Measurements from ENCODE around the gene CRKL.
"Not testable (repeated sequence)": the region's sequence is repeated elsewhere in the genome, so short reads cannot be mapped to it uniquely, and the experiment has no call there.

CRKL gene

GRCh38 chr22:20937794-20938671 is 20.8 kb downstream of the CRKL start:
- TF ChIP-seq, protein P1, sequence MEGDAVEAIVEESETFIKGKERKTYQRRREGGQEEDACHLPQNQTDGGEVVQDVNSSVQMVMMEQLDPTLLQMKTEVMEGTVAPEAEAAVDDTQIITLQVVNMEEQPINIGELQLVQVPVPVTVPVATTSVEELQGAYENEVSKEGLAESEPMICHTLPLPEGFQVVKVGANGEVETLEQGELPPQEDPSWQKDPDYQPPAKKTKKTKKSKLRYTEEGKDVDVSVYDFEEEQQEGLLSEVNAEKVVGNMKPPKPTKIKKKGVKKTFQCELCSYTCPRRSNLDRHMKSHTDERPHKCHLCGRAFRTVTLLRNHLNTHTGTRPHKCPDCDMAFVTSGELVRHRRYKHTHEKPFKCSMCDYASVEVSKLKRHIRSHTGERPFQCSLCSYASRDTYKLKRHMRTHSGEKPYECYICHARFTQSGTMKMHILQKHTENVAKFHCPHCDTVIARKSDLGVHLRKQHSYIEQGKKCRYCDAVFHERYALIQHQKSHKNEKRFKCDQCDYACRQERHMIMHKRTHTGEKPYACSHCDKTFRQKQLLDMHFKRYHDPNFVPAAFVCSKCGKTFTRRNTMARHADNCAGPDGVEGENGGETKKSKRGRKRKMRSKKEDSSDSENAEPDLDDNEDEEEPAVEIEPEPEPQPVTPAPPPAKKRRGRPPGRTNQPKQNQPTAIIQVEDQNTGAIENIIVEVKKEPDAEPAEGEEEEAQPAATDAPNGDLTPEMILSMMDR (IDR thresholded peaks at IDR 0.05; ENCODE audit: low read depth, low read length, poor library complexity, severe bottlenecking), result no peak
- TF ChIP-seq EZH2phosphoT487 (IDR thresholded peaks at IDR 0.05; ENCODE audit: borderline replicate concordance, low read length), result no peak
- no peak overlapping the region for H3K4me3 ChIP-seq (ENCODE audit: low read length)
- H4K20me1 ChIP-seq (ENCODE audit: control insufficient read depth, insufficient read depth, low read depth, low read length), result peaks cover 47% of the 10 kb centered on the region
- H3K4me2 ChIP-seq (ENCODE audit: low read length), result 0 out of 2 replicates have a peak overlapping the region, but pooled peaks have one; percentile 6
- H3K4me1 ChIP-seq (ENCODE audit: control insufficient read depth, low read length), result peaks cover 29% of the 10 kb centered on the region
- H3K27me3 ChIP-seq (ENCODE audit: control insufficient read depth, low read length), result no peaks in the 10 kb centered on the region
- 0 out of 2 replicates have a peak, but pooled peaks cover 7% of the 10 kb centered on the region for H3F3A ChIP-seq (ENCODE audit: control insufficient read depth, insufficient read depth)
- H3K9me2 ChIP-seq (replicated peaks; ENCODE audit: control insufficient read depth, low read length), result no peaks in the 10 kb centered on the region
- no peaks in the 10 kb centered on the region for H3K9me3 ChIP-seq (ENCODE audit: control insufficient read depth, insufficient read depth, low read length)
- peaks cover 99% of the 10 kb centered on the region for H3K79me2 ChIP-seq (ENCODE audit: control insufficient read depth, low read length)
- H3K27ac ChIP-seq (ENCODE audit: low read depth, low read length), result no peak overlapping the region
- H3K36me3 ChIP-seq (ENCODE audit: control insufficient read depth, low read length), result peaks cover 70% of the 10 kb centered on the region

DNA sequence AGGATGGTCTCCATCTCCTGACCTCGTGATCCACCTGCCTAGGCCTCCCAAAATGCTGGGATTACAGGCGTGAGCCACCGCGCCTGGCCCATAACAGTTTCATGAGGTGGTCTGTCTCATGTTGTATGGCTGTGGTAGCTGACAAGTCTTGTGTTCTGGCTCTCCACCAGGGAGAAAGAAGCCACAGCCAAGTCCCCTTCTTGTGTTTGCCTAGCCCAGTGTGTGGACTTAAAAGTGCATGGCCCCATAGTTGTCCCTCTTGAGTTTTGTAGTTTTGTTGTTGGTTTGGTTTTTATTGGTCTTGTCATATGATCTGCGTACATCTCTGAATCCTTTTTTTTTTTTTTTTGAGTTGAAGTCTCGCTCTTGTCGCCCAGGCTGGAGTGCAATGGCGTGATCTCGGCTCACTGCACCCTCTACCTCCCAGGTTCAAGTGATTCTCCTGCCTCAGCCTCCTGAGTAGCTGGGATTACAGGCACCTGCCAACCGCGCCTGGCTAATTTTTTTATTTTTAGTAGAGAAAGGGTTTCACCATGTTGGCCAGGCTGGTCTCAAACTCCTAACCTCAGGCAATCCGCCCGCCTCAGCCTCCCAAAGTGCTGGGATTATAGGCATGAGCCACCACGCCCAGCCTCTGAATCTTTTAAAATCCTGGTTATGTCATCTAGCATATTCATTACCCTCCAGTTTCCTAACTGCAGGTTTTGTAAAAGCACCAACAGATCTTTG is 22.4 kb downstream of the CRKL start:
- Histone ChIP-seq H3K36me3 (ENCODE audit: control insufficient read depth, low read length) (peaks cover 67% of the 10 kb centered on the region), H3K79me2 (ENCODE audit: control insufficient read depth, low read length) (peaks cover 99% of the 10 kb centered on the region), H3K4me1 (ENCODE audit: control insufficient read depth, low read length) (peaks cover 29% of the 10 kb centered on the region), H4K20me1 (ENCODE audit: control insufficient read depth, insufficient read depth, low read depth, low read length) (peaks cover 50% of the 10 kb centered on the region)
- H3K4me3 ChIP-seq (ENCODE audit: low read length); H3F3A ChIP-seq (ENCODE audit: control insufficient read depth, insufficient read depth); H3K9me2 ChIP-seq (replicated peaks; ENCODE audit: control insufficient read depth, low read length); H3K9me3 ChIP-seq (ENCODE audit: control insufficient read depth, insufficient read depth, low read length); H3K27me3 ChIP-seq (ENCODE audit: control insufficient read depth, low read length); H3K27ac ChIP-seq (ENCODE audit: low read depth, low read length); H3K4me2 ChIP-seq (ENCODE audit: low read length): not testable (repeated sequence)

GRCh38 chr22:20940186-20940651 is 23.0 kb downstream of the CRKL start:
- Histone ChIP-seq H4K20me1 (ENCODE audit: control insufficient read depth, insufficient read depth, low read depth, low read length) (peaks cover 50% of the 10 kb centered on the region), H3K27ac (ENCODE audit: low read depth, low read length) (no peak overlapping the region)

More at GRCh38 chr22:20940186-20940651, 23.0 kb downstream of the CRKL start:
- Histone ChIP-seq H3K27me3 (ENCODE audit: control insufficient read depth, low read length) (no peaks in the 10 kb centered on the region), H3K4me2 (ENCODE audit: low read length) (no peak overlapping the region), H3F3A (ENCODE audit: control insufficient read depth, insufficient read depth) (0 out of 2 replicates have a peak, but pooled peaks cover 7% of the 10 kb centered on the region), H3K4me1 (ENCODE audit: control insufficient read depth, low read length) (peaks cover 29% of the 10 kb centered on the region), H3K36me3 (ENCODE audit: control insufficient read depth, low read length) (peaks cover 63% of the 10 kb centered on the region), H3K79me2 (ENCODE audit: control insufficient read depth, low read length) (peaks cover 99% of the 10 kb centered on the region), H3K9me3 (ENCODE audit: control insufficient read depth, insufficient read depth, low read length) (no peaks in the 10 kb centered on the region), H3K9me2 (replicated peaks; ENCODE audit: control insufficient read depth, low read length) (no peaks in the 10 kb centered on the region), H3K4me3 (ENCODE audit: low read length) (no peak overlapping the region)
- TF ChIP-seq, protein P1 (IDR thresholded peaks at IDR 0.05; ENCODE audit: low read depth, low read length, poor library complexity, severe bottlenecking), result no peak
- no peak for TF ChIP-seq EZH2phosphoT487 (IDR thresholded peaks at IDR 0.05; ENCODE audit: borderline replicate concordance, low read length)
